Stimulated activated naive CD4-positive, alpha-beta T cell treated with Interleukin-2 at 50 U/mL for 16 hours (primary cell): ENCODE results near the gene MGAT4B.
A peak's percentile ranks its signal among the peaks of the same experiment; 100 is the strongest.

Experiments
- DNase-seq: peaks from one replicate; lab custom pipeline; 2025; lab: John Stamatoyannopoulos, UW

MGAT4B gene

GRCh38 chr5:179805529-179806249, 977 bp downstream of the MGAT4B start:
- peak; percentile 17 for DNase-seq

GRCh38 chr5:179805070-179805528, 1.6 kb downstream of the MGAT4B start:
- DNase-seq = no peak

DNA sequence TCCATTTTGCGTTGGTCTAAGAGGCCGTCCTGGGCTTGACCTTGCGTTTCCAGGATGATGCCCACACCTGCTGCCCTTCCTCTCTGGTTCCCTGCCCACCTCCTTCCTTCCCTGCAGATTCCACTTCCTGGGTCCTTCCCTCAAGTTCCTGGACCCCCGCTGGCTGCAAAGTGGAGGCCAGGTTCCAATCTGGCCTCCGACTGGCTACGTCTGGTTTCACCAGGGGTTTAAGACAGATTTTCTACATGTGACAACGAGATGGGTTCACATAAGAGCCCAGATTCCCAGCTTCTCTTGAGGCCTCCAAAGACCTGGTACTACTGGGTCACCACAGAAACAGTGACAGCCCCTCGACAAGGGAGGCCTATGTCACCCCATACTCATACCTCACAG, 2.1 kb downstream of the MGAT4B start:
- DNase-seq = no peak

GRCh38 chr5:179803651-179804554, 2.8 kb downstream of the MGAT4B start:
- peak; percentile 52 for DNase-seq

- DNase-seq = no peak
Observed at GRCh38 chr5:179802950-179803562, 3.6 kb downstream of the MGAT4B start.

DNA sequence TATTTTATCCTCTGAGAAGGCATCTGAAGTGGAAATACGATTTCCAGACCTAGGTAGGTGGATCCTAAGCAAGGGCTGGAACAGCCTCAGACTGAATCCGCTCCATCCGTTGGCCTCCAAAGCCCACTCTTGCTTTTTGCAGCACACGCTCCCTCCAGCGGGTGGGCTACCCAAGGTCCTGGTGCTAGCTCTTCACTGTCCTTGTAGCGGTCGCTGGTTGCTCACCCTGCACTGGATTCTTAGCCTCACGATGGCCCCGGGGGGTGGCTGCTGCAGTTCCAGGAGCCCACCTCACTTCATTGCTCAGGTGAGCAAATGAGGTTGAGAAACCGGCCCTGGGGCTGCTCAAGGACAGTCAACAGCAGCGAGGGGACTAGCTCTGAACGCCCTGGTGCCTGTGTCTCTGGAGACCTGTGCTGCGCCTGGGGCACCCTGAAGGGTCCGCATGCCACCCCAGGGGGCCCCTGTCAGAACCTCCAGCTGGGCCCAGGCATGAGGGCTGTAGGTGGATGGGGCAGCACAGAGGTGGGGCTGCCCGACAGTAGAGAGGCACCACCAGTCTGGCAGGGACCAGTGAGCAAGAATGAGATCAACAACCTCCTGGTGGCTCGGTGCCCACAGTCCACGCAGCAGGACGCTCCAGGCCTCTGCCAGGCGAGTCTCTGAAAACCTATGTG, 4.3 kb downstream of the MGAT4B start:
- no peak for DNase-seq

DNA sequence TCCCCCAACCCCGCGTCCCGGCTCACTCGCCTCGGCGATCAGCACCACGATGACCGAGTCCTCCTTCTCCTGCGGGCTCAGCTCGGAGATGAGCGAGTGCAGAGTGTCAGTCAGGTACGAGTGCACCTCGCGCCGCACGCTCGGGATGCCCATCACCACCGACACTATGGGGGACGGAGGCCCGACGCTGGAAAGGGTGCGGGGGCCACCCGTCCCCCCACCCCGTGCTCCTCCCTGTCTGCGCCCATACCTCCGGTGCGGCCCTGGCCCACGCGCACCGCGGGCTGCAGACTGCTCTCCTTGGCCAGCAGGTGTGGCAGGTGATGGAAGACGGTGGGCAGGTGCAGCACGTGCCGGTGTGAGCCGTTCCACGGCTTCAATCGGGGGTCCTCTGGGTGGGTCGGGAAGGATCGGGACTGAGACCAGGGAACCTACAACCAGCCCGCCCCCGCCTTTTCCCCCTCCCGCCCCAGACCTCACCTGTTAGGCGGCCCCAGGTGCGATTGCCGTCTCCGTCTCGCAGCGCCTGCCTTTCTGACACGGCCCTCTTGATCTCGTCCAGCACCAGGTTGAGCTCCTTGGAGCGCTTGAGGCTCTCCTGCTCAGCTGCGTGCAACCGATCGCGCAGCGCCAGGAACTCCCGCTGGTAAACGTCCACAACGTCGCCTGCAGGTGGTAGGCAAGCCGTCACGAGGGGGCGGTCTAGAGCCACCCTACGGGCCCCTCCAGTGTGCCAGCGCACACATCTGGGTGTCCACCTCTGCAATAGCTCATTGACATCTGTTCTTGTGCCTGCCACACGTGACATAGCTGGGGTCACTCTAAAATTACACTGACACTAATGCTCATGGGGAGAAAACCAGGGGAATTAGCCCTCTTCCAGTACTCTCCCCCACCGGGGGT, 5.1 kb downstream of the MGAT4B start:
- peak; percentile 79 for DNase-seq

- DNase-seq = no peak
Observed at GRCh38 chr5:179800696-179801201, 5.9 kb downstream of the MGAT4B start.

GRCh38 chr5:179800071-179800695, 6.5 kb downstream of the MGAT4B start:
- no peak for DNase-seq

DNA sequence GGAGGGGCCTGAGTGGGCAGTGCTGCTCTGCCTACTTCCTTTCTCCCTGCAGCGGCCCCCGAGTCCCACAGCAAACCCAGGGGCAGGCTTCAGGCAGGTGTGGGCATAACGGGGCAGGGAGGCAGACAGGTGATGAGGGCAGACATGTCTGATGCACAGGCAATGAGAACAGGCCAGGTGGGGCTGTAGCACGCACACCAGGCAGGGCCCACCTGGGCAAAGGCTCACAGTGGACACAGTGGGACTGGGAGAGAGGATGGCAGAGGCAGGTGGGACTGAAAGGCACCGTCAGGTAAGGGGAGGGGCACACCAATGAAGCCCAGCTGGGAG, 7.1 kb downstream of the MGAT4B start:
- no peak for DNase-seq

- DNase-seq = no peak
Observed at GRCh38 chr5:179798771-179799643, 7.7 kb downstream of the MGAT4B start.

DNA sequence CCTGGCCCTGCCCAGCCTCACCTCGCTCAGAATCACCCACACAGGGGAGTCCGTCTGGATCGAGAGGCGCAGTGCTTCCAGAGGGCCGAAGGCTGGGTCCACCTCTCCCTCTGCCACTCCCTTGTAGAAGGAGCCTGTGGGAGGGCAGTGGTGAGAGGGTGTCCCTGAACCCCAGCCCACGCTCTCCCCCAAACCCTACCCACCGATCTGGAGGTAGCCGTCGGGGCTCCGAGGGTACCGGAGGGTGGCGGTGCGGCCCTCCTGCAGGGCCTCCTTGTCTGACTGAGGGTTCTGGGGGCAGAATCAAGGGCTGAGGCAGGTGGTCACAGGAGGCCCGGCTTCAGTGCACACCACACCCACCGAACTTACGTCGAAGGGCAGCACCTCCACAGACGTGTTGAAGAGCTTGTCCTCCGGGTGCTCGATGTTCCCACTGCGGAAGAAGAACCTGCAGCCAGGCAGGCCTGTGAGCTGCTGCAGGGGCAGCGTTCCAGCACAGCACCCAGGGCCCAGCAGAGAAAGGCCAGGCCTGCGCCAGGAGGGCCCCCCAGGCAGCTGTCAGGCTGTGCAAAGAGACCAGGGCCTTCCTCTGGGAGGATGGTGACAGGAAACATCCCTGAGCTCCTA, 8.4 kb downstream of the MGAT4B start:
- DNase-seq = no peak

- DNase-seq = no peak
Observed at GRCh38 chr5:179797741-179798140, 8.9 kb downstream of the MGAT4B start.

DNA sequence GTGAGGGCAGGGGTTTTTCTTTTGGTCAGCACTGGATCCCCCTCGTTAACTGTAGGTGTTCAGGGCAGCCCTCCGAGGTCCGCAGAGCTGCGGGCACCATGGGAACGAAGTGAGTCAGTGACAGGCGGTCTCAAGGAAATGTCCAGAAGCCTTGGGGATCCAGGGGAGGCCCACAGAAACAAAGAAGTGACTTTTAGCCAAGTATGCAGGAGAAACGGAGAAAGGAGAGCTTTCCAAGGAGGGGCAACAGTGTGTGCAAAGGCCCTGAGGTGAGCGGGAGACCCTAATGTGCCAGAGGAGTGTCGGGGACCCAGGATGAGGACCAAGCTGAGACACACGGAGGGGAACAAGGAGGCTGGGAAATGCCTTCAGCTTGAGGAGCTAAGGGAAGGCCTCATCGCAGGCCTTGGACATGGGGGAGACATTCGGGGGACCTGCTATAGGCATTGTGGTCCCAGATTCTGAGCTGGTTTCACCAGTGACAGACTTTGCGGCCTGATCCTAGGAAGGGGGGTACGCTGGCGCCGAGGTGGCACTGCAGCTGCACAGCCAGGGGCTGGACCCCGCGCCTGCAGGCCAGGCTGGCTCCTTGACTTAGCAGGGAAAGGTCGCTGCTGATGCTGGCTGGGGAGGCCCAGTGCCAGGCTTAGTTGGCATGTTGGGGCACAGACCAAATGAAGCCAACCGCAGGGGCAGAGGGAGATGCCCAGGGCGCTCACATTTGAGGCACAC, 9.6 kb downstream of the MGAT4B start:
- DNase-seq = no peak

DNA sequence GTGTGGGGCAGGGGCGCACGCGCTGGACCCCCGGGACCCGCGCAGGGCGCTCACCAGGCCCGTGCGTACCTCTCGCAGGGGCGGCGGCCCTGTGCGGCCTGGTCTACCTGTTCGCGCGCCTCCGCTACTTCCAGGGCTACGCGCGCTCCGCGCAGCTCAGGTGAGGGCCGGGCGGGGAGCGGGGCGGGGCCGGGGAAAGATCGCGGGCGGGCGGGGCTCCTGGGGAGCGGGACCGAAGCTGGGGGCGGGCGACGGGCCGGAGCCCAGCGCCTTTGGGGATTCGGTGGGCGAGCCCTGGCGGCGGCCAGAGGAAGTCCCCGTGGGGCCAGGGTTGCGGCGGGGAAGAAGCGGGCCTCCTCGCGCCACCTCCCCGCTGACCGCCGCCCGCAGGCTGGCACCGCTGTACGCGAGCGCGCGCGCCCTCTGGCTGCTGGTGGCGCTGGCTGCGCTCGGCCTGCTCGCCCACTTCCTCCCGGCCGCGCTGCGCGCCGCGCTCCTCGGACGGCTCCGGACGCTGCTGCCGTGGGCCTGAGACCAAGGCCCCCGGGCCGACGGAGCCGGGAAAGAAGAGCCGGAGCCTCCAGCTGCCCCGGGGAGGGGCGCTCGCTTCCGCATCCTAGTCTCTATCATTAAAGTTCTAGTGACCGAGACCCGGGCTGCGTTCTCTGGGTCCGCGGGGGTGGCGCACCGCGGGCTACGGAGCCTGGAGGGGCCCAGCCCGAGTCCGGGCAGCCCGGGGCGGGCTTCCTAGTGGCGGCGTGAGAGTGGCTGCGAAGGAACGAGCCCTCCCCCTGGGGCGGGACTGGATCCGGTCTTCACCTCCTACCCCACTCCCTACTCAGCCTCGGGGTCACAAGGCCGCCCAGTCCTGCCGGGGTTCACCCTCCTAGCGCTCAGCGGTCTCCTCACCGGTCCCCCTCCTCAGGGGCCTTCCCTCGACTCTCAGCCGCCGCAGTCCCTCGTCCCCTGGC, 10.5 kb downstream of the MGAT4B start:
- peak; percentile 79 for DNase-seq

DNA sequence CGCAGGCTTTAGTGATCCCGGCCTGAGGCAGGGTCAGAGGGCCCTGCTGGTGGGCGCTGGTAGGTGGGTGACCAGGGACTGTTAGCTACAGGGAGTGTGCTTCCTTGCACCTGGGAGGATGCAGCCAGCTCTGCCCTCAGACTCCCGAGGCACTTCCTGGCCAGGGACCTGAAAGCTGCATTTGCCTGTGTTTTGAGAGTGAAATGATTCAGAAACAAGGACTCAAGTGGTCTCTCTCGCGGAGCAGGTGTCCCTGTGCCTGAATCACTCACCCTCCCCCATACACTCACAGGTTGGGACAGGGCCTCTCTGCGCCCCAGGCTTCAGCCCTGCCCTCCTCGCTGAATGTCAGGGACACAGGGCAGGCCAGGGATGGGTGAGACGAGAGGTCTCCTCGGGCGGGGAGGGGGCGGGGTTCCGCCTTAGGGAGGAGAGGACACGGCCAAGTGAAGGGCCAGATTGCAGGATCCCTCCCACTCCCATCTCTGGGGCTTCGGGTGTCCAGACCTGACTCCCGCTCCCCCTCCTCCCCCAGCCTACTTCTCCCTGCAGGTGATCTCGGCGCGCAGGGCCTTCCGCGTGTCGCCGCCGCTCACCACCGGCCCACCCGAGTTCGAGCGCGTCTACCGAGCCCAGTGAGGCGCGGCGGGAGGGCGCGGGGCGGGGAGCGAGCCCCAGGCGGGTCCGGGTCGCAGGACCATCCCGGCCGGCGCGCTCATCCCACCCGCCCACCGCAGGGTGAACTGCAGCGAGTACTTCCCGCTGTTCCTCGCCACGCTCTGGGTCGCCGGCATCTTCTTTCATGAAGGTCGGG, 11.4 kb downstream of the MGAT4B start:
- no peak for DNase-seq
